Limb (tissue), 2 donors: ENCODE data around the gene PIAS2.
"Not testable (repeated sequence)": the region's sequence is repeated elsewhere in the genome, so short reads cannot be mapped to it uniquely, and the experiment has no call there.

Source experiments
- DNase-seq, 2 donors: peaks; one replicate each; pipeline ENCODE4 v3.0.0-alpha.2; 2016; ENCODE audit errors: extremely low spot score in 2 of 2

Gene PIAS2

DNA sequence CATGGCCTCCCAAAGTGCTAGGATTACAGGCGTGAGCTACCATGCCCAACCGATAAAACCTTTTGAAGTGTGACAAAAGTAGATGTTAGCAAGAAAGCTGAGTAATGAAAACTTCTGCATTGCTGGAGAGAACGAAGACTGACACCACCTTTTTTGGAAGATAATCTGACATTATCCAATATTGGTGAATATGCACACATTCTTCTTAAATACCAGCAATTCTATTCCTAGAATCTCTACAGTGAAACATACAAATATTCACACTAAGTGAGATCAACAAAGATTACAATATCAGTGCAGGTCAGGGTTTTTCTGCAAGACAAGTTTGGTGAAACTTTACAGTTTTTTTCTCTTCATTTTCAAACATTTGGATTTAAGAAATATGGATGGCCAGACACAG is 7.8 kb downstream of the PIAS2 start:
- no peak for DNase-seq

GRCh38 chr18:46903406-46903805 is 13.9 kb downstream of the PIAS2 start:
- DNase-seq: no peak

DNA sequence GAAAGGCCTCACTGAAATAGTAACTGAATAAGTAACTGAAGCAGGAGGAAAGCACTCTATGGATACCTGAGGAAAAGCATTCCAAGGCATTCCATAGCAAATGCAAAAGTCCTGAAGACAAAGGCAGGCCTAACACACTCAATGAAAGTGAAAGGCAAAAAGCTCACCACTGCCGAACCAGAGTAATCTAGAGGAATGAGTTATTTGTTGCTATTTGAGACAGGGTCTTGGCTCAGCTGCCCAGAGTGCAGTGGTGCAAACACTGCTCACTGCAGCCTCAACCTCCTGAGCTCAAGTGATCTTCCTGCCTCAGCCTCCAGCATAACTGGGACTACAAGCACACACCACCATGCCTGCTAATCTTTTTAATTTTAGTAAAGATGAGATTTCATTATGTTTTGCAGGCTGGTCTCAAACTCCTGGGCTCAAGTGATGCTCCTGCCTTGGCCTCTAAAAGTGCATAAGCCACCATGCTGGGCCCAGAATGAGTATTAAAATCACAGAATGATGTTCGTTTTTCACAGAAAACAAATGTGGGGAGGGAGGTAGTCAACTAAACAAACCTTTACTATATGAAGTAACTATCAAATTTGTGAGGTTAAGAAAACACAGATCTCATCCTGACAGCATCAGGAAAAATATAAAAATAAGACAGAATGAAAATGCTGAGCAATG is 17.9 kb downstream of the PIAS2 start:
- DNase-seq: no peak

GRCh38 chr18:46894124-46894523 is 23.2 kb downstream of the PIAS2 start:
- no peak for DNase-seq

DNA sequence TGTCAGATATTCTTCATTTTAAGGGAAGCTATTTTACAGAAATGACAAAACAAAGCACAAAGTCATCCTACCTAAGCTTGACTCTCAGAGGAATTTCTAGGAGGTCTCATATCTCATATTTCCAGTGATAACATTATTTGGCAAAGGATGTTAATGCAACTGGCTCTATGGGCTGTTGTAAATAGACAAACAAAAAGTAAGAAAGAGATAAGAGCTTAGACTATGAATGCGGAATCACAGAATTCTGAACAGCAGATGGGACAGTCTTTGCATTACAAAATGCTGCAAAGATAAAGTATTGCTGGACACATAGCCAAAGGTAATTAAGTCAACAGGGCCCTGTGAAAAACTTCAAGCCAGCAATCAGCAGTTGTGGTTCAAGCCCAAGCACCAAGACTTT is 23.9 kb downstream of the PIAS2 start:
- DNase-seq: no peak

DNA sequence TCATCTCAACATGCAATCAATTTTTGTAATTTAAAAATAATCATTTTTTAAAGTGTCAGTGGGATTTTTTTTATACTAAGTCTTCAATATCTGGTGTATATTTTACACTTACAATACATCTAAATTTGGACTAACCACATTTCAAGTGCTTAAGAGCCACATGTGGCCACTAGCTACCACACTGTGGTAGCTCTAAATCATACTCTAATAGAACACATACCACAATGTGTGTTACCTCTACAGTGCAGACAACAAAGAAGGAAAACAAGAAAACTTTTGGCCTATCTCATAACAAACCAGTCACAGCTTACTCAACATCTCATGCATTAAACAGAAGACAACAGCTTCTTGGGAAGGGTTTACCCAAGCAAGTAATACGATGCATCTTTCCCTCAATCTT is 24.5 kb downstream of the PIAS2 start:
- DNase-seq: no peak

DNA sequence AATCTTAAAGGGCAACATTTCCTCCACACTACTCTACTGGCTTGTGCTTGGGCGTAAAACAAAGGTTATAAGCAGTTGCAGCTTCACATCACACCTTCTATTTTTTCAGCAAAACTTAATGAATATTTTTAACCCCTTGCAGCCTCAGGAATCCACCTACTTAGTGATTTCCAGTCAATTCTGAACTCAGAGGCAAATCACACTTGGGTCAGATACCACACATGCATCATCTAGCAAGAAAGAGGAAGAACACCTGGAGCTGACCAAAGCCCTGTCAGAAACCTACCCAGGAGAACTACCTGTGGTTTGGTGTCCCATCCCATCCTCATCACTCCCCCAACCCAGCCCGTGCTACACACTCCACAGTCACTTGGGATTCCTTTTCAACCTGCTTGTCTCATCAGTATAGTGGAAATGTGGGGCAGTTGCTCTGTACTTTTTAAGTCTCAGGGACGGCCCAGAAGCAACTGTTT is 25.5 kb downstream of the PIAS2 start:
- no peak for DNase-seq

- DNase-seq: no peak
These were observed 28.3 kb downstream of the PIAS2 start for GRCh38 chr18:46888965-46889364.

GRCh38 chr18:46886893-46887292 is 30.4 kb downstream of the PIAS2 start:
- no peak for DNase-seq

DNA sequence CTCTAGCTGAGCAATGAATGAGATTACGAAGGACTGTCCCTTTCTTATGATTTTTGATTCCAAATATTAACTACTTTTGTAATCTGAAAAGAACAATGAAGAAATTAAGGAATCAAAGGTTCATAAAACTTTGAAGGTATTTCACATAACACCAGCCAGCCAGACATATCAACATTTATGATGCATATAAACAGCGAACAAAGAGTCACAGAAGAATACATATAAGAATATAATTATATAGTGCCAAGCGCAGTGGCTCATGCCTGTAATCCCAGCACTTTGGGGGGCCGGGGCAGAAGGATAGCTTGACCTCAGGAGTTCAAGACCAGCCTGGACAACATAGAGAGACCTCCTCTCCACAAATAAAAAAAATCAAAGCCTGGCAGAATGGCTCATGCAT is 34.1 kb downstream of the PIAS2 start:
- DNase-seq: no peak

DNA sequence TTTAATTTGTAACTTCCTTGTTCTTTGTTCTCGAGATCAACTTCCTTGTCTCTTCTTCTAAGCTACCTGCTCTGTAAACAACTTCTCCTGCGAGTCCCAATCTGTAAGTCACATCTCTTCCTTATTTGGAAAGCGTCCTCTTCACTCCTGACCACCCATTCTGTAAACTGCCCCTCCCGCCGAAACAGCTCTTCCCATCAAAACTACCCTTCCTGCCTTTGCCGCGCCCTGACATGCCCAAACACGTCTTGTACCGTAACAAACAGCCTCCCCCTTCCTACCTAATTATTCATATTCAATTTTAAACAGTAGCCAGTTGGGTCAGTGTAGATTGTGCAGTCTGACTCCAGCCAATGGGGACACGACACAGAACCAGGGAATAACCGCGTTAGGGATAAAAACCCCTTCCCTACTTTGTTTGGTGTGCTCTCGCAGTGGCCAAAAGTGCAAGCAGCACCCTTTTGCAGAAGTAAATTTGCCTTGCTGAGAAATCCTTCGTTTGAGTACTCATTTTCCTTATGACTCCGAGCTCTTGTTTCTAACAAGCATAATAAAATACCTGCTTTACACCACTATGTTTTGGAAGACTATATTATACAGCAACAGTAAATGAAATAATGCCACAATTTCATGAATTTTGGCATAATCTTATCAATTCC is 39.8 kb downstream of the PIAS2 start:
- no peak for DNase-seq

- no peak for DNase-seq
These were observed 49.0 kb downstream of the PIAS2 start for GRCh38 chr18:46868169-46868921.

- no peak for DNase-seq
These were observed 49.8 kb downstream of the PIAS2 start for GRCh38 chr18:46867367-46868143.

DNA sequence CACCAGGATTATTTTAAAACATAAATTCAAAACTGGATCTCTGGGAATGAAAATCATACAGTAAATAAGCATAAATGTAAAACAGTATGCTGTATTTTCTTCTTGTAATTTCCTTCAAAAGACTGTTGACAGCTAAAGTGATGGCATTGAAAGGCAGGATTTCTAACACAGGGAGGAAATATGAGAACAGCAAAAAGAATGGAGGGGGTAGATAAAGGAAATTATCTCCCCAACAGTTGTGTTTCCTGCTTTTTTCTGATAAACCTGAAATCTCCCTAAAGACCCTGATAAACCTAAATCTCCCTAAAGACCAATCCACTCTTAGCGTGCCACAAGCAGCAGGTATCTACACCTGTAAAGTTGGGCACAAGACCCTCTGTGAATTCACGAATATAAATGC is 50.8 kb downstream of the PIAS2 start:
- no peak for DNase-seq

GRCh38 chr18:46865245-46865644 is 52.1 kb downstream of the PIAS2 start:
- DNase-seq: not testable (repeated sequence)

- peak in 1 of 2 donors; percentile 30 for DNase-seq
These were observed 57.5 kb downstream of the PIAS2 start for GRCh38 chr18:46859855-46860254.

- no peak for DNase-seq
These were observed 59.0 kb downstream of the PIAS2 start for GRCh38 chr18:46858290-46858689.

GRCh38 chr18:46856973-46857372 is 60.3 kb downstream of the PIAS2 start:
- DNase-seq: peak in 1 of 2 donors; percentile 14

- DNase-seq: no peak
These were observed 68.3 kb downstream of the PIAS2 start for GRCh38 chr18:46849007-46849406.

GRCh38 chr18:46843372-46843771 is 73.9 kb downstream of the PIAS2 start:
- no peak for DNase-seq

- no peak for DNase-seq
These were observed 74.7 kb downstream of the PIAS2 start for GRCh38 chr18:46842583-46842982.

GRCh38 chr18:46833899-46834298 is 83.4 kb downstream of the PIAS2 start:
- no peak for DNase-seq
